GM20000 (cell line): ENCODE data around the gene CTSL.
"Not testable (repeated sequence)": the region's sequence is repeated elsewhere in the genome, so short reads cannot be mapped to it uniquely, and the experiment has no call there.

ENCODE experiments used
- DNase-seq: peaks from one replicate; pipeline ENCODE4 v3.0.0; 2012; ENCODE audit warnings: low spot score
- TF ChIP-seq, protein P1 (sequence below): IDR thresholded peaks from 2 replicates; pipeline ENCODE4 v1.5.1; 2012; ENCODE audit warnings: mild to moderate bottlenecking, control low read depth; ENCODE audit errors: extremely low read depth, missing control alignments

CTSL gene

DNA sequence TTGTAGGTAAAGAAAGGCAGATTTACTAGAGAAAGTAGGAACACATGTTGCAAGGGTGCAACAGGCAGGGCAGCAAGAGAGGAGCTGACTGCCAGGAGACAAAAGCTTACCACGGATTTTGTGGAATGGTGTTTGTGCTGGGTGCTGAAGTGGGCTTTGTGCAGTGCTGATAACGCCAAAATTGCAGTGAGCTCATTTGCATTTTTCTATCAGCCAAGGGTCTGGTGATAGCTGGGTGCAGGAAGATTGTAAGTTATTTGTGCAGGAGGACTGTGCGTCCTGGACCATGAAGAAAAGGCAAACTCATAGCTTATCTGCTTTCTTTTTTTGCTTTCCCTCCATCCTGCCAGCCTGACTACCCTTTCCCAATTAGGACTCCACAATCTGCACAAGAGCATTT lies 13.6 kb downstream of the CTSL start:
- TF ChIP-seq, protein P1, sequence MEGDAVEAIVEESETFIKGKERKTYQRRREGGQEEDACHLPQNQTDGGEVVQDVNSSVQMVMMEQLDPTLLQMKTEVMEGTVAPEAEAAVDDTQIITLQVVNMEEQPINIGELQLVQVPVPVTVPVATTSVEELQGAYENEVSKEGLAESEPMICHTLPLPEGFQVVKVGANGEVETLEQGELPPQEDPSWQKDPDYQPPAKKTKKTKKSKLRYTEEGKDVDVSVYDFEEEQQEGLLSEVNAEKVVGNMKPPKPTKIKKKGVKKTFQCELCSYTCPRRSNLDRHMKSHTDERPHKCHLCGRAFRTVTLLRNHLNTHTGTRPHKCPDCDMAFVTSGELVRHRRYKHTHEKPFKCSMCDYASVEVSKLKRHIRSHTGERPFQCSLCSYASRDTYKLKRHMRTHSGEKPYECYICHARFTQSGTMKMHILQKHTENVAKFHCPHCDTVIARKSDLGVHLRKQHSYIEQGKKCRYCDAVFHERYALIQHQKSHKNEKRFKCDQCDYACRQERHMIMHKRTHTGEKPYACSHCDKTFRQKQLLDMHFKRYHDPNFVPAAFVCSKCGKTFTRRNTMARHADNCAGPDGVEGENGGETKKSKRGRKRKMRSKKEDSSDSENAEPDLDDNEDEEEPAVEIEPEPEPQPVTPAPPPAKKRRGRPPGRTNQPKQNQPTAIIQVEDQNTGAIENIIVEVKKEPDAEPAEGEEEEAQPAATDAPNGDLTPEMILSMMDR: no peak
- no peak for DNase-seq

- no peak for DNase-seq
These were observed 14.3 kb downstream of the CTSL start for GRCh38 chr9:87740209-87740608.

DNA sequence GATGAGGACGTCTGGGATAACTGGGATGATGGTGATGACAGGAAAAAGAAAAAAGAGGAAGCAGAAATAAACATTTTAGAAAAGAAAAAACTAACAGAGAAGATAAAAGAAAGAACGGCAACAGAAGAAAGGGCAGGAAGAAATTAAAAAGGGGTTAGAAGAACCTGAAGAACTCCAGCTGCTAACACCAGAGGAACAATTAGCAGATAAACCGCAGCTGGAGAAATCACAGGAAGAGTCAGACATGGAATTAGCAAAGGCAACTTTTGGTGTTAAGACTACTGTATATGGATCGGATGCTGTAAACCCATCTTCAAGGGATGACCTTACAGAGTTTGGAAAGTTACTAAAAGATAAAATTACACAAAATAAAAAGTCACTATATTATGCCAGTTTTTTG lies 15.4 kb downstream of the CTSL start:
- TF ChIP-seq, protein P1: no peak
- DNase-seq: no peak

More at GRCh38 chr9:87740209-87740608, 14.3 kb downstream of the CTSL start:
- TF ChIP-seq, protein P1: no peak

DNA sequence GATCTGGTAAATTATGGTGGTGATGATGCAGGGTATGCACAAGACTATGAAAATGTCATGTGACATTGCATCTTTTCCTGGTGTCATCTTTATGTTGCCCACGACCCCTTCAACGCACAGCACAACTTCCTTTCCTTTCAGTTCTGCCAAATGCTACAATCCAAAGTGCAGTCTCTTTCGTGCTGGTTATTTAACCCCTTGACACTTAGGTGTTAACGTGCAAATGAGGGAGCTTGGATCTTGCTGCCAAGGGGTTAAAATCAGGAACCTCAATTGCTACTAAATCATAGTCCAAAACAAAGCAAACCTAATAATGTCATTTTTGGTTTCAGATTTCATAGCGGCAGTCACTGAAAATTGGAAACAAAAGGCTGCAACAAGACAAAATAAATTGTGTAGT lies 16.0 kb downstream of the CTSL start:
- TF ChIP-seq, protein P1: no peak
- DNase-seq: no peak

GRCh38 chr9:87742813-87743428 lies 17.0 kb downstream of the CTSL start:
- DNase-seq: no peak
- TF ChIP-seq, protein P1: no peak

DNA sequence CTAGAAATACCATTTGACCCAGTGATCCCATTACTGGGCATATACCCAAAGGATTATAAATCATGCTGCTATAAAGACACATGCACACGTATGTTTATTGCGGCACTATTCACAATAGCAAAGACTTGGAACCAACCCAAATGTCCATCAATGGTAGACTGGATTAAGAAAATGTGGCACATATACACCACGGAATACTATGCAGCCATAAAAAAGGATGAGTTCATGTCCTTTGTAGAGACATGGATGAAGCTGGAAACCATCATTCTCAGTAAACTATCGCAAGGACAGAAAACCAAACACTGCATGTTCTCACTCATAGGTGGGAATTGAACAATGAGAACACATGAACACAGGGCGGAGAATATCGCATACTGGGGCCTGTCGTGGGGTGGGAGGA lies 18.3 kb downstream of the CTSL start:
- DNase-seq: not testable (repeated sequence)

- DNase-seq: no peak
- TF ChIP-seq, protein P1: no peak
These were observed 20.3 kb downstream of the CTSL start for GRCh38 chr9:87746186-87746585.

DNA sequence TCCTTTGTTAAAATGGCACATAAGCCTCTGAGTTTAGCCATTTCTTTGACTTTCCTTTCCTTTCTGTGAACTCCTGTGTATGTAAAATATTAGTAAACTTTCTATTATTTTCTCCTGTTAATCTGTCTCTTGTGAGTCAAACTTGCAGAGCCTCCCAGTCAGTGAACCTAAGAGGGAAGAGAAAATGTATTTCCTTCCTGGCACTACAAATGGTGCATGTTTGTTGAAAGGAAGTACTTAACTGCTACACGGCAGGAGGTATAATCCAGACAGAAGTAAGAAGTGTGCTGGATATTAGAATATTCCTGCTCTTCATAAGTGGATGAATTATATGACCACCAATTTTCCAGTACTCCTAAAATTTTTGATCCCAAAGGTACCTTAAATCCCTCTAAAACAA lies 23.0 kb downstream of the CTSL start:
- DNase-seq: no peak
- TF ChIP-seq, protein P1: no peak
